Endothelial cell of hepatic sinusoid (primary cell): Measurements from ENCODE around the gene HOXB4.

ENCODE experiments used
- in situ Hi-C: cut with HindIII; loops from 2 replicates; pipeline ENCODE4 v1.10.0; 2017; ENCODE audit warnings: low sequenced_read_pairs

HOXB4 gene

DNA sequence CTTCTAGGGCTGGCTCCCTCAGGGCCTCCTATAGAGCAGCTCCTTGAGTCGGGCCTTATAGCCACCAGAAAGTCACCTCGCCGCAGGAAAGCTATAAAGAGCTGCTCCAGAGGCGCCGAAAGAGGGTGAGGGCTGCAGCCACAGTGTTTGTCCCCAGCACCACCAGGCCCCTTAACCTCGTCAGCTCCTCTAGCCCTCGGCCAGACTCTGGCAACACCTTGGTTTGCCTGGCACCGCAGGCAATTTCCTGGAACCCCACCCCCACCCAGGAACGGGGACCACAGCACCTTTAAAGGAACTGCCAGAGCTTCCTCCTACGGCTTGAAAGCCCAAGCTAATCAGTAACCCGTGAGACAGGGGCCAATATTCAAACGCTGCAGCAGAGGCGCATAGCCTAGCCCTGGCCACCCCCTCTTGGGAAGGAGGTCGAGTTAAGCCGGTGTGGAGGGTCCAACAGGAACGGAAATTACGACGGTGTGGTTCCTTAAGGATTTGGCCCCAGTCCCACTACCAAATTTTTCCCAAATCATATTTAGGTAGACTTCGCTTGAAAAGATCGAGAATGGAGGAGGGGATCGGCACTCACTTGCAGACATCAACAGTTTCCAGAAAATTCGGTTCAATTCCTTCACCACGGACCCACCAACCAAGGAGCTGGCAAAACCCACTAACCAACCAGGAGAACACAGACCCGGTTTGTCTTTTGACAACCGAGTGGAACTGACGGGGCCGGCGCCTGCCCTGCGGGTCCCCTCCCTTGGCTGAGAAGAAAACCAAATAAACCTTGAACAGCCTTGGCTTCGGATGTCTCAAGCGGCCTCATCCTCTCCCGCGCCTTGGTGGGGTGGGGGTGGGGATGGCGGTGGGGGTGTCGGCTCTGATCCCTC, 23.6 kb upstream of the HOXB4 start:
- in situ Hi-C loops: no loop called here

DNA sequence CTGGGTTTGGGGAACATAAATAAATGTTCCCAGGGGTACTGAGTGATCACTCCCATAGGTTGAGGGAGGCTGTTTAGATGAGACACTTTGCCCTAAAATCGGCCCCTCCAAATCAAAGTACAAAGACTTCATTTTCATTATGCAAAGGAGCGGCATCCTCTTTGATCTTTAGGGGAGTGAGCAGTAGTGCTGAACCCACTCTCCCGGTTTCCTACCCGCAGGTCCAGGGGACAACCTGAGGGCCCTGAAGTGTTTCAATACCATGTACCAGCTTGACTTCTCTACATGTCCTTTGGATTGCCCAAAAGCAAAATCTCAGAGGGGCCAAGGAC, 23.0 kb upstream of the HOXB4 start:
- in situ Hi-C loops: no loop called here

DNA sequence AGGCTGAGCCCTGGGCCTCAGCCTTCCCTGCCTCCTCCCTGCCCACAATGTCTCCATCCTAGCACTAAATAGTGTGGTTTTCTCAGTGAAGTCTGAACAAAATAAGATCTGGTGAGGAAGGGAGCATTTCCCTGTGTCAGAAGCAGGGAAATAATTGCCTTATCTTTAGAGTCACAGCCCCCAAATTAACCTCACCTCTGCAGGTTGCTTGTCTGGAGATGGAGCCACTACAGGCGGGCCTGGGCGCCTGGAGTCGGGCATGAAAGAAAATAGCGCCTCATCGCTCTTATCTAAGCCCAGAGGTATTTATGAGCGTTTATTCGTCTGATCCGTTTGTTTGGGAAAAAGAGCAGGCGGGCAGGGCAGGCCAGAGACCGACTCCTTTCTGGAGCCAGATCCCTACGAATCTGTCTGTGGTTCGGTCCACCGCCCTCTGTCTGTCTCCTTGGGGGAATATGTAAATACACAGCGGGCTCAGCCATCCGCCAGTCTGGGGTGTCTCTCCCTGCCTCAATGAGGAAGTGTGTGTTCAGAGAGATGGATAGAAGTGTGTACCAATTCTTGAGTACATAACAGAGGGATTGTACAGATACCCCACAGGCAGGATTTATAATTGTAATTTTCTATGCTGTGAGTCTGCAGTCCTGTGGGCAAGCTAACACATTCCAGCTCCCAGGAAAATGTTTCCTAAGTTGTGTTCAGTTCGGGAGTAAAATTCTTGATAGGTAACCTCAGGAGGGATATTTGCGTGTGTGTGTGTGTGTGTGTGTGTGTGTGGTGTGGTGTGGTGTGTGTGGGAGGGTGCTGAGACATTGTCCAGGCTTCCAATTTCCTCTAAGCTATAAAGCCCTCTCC, 22.3 kb upstream of the HOXB4 start:
- in situ Hi-C loops: no loop called here

DNA sequence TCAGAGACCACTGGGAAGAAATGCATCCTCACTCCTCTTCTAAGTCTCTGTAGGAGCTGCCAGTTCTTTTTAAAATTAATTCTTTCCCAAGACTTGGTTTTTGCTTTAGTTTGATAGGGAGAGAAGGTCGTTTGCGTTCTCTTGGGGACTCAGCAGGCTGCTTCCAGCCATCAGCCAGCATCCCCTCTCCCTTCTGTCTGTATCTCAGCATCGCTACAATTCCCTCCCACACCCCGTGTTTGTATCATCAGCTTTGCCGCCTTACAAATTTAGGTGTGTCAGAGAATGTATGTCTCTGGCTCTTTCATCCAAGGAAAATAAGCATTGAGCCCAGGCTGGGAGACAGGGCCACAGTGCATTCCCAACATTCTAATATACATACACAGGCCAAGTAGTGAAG, 21.2 kb upstream of the HOXB4 start:
- in situ Hi-C loops: no loop called here

DNA sequence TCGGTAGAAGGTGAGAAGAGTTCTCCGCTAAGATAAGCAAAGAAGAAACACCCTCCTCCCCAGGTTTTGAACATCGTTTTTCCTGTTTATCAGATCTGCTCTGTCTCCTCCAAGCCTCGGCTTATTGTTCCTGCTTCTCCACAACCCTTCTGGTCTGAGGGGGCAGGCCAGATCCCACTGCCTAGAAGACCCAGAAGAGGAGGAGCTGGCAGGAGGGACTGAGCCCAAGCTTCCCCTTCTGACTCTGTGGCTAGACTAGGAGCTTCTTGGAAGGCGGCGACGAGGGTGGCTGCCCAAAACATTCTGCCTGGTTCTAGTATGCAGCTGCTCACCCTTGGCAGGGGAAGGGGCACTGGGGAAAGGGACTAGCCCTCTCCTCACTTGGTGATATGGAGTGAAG, 20.6 kb upstream of the HOXB4 start:
- in situ Hi-C loops: no loop called here

DNA sequence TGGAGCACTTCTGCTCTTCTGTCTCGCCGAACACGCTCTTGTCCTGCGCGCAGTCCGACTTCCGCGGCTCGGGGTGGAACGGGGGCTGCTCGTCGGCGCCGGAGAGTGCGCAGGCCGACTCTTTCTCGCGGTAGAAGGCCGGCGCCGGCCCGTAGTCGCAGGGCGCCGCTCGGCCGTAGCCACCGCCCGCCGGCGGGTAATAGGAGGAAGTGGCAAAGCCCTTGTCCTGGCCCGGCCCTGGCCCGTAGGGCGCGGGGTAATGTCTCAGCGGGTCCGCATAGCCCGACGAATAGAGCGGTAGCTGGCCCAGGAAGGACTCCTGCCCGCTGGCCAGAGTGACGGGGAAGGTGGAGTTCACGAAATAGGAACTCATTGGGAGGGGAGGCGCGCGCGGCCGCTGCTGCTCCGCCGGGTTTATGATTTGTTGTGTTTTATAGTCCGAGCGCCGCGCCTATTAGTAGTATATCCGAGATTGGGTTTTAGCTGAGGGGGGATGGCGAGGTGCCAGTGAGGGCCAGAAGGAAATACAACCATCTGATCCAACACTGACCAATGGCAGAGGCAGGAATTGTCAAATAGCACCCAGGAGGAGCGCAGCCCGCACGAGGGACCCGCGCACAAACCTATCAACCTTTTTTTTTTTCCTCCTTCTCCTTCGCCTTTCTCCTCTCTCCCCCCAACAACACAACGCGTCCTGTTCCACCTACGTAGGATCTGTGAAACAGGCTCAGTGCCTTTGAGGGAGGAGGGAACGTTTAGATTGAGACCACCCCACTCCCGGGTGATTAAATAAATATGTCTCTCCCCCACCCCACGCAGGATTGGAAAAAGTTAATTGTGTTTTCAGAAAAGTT, 19.9 kb upstream of the HOXB4 start:
- in situ Hi-C loops: no loop called here

DNA sequence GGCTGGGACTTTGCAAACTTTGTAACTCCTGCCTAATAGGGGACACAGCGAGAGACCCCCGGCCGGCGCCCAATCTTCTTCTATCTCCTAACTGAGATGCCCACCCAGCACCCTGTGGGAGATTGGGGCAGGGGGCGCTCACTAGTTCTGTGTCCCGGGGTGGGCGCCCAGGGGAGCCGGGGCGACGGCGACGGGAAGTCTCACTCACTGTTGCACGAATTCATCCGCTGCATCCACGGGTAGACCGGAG, 19.3 kb upstream of the HOXB4 start:
- in situ Hi-C loops: no loop called here

DNA sequence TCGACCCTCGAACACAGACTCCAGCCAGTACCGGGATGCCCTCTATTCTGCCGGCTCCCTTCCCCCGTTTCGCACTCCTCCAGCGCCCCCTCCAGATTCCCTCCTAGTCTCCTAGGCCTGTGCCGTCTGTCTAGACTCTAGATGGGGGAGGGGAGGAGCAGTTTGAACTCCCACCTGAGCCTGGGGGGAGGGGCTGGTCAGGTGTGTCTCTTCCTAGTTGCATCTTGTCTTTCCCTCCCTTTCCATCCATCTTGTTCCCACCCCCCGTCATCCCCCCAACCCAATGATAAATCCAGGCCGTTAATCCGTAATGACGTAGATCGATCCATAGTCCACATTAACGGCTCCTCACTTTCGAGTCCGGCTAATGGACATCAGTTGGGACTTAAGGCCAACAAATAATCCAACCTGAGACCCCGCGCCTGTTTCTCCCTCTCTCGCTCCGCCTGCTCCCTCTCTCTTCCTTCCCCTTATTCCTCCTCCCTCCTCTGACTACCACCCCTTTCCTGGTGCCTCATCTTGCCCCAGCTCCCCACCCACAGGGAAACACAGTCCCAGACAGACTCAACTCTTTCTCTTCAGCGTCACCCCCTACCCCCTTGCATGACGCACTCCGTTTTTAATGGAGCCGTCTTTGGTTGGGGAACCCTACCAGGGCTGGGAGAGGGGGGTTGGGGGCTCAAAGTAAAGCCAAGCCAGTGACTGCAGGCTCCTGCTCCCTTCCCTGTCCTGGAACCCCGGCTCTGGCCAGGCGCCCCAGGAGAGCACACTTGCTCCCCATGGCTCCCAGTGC, 18.8 kb upstream of the HOXB4 start:
- in situ Hi-C loops: no loop called here

DNA sequence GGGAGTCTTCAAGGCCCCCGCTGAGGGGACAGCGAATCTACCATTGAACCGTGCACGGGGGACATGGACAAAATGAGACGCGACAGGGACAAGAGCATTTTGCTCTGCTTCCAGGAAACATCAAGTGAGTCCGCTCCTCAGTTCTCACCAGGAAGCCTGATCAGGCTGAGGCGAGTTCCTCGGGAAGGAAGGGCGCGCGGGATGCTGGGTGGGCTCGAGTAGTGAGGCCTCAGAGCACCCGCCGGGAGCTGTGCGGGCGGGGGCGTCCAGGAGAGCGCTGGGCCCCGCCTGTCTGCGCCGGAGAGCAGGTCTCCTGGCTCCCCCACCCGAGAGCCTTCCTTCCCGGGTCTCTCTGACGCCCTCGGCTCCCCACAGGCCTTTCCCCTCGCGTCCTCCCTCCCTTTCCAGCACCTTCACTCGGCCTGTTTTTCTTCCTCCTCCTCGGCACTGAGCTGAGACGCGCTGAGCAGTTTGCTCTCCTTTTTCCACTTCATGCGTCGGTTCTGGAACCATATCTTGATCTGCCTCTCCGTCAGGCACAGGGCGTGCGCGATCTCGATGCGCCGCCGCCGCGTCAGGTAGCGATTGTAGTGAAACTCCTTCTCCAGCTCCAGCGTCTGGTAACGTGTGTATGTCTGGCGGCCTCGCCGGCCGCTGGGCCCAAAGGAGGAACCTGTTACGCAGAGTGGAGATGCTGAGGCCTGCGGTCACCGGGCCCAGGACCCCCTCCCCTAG, 18.0 kb upstream of the HOXB4 start:
- in situ Hi-C loops: no loop called here

DNA sequence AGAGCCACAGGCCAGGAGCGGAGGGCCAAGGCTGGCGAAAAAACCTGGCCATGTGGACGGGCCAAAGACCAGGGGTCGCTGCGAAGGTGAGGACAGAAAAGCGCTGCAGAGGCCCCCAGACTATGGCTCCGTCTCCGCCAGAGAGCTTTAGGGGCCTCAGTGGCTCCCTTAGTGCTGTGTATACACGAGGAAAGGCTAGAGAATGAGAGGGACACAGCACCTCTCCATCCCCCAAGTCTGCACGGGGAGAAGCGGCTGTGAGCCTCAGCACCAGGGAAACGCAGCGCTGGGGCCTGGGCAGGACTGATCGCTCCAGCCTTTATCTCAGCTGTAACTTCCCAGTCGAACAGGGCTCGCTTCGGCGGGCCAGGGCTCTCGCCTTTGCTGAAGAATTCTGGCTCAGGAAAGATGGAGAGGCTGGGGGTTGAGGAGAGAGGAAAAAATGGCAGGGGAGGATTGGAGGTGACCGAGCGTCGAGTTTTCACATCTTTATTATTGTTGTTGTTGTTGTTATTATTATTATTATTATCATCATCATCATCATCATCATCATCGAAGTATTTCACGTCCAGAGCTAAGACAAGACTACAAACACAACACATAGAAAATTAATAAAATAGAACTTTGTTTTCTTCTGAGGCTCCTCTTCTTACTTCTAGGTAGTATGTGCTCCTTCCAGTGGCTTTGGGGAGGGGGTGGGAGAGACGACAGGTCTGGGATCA, 17.3 kb upstream of the HOXB4 start:
- in situ Hi-C loops: no loop called here

DNA sequence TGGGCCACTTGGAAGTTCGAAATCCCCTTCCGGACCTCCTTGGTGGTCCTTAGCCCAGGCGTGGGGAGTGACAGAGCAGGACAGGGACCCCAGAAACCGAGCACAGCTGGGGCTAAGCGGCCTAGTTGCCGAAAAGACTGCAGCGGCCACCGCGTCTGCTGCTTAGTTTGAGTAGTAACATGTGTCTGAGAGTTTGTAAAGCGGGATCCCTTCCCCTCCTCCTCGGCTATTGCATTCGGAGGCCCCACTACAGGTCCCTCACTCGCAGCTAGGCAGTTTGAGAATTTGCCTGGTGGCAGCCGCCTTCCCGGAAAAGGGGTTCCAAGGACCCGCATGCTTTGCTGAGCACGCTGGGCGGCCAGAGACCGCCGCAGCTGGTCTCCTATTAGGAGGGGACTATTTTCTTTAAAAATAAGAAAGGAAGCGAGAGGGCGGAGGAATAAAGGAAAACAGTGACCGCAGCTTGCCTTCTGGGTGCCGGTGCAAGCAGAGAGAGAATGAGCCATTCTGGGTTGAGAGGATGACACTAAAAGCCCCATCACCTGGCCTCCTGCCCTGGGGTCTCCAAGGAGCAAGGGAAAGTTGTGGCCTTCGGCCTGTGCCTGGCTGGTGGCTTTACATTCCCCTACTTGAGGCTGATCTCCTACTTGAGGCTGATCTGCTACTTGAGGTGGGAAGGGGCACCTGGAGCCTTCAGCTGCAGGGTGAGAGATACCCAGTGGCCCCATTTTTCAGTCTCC, 16.6 kb upstream of the HOXB4 start:
- in situ Hi-C loops: no loop called here

DNA sequence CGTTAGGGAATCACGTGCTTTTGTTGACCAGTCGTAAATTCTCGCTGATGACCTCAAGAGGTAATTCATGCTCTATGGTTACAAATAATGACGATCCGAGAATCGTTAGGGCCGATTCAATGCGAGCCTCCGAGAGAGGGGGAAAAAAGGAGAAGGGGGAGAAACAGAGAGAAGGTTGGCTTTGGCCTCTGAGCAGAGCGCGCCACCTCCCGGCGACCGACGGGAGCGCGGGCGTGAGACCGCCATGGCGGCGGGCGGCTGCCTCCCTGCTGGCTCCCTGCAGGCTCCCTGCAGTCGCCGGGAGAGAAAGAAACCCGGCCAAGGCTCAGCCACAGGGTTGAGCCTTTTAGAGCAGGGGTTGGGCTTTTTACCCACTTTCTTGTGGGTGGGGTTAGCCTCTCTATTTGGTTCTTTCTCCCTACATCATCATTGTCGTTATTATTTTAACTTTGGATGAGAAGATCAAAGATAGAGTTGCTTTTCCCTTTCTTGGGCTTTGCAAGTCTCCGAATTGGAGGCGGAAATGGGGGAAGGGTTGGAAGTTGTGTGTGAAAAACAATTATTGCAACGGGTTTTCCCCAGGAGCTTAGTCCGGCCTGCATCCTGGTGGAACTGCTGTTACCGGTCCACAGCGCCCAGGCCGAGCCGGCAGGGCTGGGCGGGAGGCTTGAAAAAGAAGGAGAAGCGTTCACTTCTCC, 15.8 kb upstream of the HOXB4 start:
- in situ Hi-C loops: no loop called here

DNA sequence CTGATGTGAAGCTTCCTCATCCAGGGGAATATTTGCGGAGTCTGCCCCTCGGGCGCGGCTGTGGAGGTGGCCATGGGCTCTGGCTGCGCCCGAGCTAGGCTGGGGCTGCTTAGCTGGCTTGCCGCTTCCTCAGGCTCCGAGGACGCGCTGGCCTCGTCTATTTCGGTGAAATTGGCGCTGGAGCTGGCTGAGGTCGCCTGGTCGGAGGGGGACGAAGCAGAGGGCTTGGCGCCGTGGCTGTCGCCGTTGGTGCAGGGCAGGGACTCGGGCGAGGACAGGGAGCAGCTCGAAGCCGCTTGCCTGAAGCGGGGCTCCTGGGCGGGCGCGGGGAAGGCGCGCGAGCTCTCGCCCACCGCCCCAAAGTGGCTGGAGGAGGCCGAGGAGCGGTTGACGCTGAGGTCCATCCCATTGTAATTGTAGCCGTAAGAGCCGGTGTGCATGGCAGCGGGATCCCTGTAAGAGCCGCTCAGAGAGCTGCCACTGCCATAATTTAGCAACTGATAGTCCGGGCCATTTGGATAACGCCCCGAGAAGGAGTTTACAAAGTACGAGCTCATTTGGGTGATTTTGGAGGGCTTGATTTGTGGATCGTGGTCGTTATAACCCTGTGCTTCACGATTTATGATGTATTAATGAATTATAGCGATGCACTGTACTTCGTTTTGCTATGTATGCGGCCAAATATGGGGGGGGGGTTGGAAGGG, 15.1 kb upstream of the HOXB4 start, which contains the start of gene HOXB5:
Gene HOXB5, minus strand, starts transcription at position 654 of the 704 bp plus-strand sequence. Its CDS starts 97 bp downstream, at position 557.
- in situ Hi-C loops: no loop called here

DNA sequence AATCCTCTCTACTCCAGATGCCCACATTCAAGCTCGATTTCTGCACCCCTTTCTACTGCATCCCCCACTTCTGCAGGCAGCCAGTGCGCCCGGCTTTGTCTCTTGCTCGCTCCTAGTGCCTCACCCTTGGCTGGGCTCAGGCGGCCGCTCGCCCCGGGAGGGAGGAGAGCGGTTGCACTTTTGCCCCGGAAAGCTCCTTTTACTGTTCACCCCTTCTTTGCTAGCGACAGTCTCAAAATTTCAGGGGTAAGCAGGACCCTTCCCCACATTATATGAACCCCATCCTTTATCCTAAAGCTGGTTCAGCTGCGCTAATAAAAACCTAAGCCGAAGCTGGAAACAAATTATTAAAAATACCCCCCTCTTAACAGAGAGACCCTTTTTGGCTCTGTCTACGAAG, 14.4 kb upstream of the HOXB4 start:
- in situ Hi-C loops: no loop called here

DNA sequence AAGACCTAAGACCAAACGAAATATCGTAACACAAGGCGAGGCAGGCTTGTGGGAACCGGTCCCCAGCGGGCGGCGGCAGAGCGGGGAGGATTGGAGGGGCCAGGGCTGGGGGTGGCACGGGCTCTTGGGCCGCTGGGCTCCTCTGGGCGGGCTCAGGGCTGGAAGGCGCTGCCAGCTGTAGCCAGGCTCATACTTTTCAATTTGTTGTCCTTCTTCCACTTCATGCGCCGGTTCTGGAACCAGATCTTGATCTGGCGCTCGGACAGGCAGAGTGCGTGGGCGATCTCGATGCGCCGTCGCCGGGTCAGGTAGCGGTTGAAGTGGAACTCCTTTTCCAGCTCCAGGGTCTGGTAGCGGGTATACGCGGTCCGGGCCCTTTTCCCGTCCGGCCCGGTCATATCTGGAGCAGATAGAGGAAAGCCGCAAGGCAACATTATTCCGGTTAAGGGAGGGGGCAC, 13.9 kb upstream of the HOXB4 start:
- in situ Hi-C loops: no loop called here

DNA sequence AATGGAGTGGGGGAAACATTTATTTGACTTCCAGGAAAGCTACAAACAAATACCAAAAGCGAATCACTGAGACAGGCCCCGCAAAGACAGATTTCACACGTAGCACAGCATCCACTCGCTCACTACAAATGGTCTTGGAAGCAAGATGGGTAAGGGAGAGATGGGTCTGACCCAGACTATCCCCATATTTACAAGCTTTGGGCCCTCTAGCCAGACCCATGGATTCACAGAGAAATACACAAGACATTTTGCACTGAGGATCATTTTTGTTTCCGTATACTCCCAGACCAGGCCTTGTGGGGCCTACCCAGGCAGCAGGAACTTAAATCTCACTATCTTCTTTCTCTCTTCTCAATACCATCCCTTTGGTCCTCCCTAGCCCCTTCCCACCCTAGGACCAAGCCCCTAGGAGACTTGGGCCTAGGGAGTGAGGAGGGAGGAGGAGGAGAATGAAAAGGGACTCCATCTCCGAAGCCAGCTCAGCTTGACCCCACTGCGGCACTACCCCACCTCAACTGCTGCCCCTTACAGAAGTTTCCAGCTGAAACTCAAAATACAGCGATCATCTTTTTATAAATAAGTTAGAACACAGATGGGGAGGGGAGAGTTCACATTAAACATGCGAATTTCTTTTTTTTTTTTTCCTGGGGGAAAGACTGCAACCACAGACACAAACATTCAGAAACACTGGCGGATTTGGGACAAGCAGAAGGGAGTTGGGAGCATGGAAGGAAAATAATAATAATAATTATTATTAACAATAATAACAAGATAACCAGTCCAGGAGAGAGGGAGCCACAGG, 13.3 kb upstream of the HOXB4 start:
- in situ Hi-C loops: no loop called here
